Vagina (tissue), 2 donors: Measurements from ENCODE around the gene SLX4IP.

Experiments
- CTCF ChIP-seq, 3 experiments: fragments of 450-650 bp in 2 of 3; fragments of 200-600 bp in 1 of 3; sonication (generic) in 1 of 3; IDR thresholded peaks; one replicate each; pipeline ENCODE4 v1.5.1; 2017 to 2019; ENCODE audit warnings: antibody characterized with exemption in 3 of 3, mild to moderate bottlenecking in 2 of 3, moderate library complexity in 2 of 3
- POLR2A ChIP-seq, 2 donors: fragments of 450-650 bp; IDR thresholded peaks; one replicate each; pipeline ENCODE4 v1.6.1; 2017; ENCODE audit warnings: antibody characterized with exemption in 2 of 2, mild to moderate bottlenecking in 2 of 2, moderate library complexity in 2 of 2
- POLR2AphosphoS5 ChIP-seq, 2 donors: sonication (generic); formaldehyde crosslinking; IDR thresholded peaks; one replicate each; pipeline ENCODE4 v1.9.0; 2017; ENCODE audit warnings: antibody characterized with exemption in 2 of 2, mild to moderate bottlenecking in 2 of 2, low read depth in 1 of 2; ENCODE audit not compliant: insufficient read depth in 1 of 2

GRCh38 chr20:10660661-10661060 is 225.6 kb downstream of the SLX4IP start:
- TF ChIP-seq CTCF (IDR thresholded peaks at IDR 0.05) (no peak), POLR2AphosphoS5 (IDR thresholded peaks at IDR 0.05; ENCODE audit: insufficient read depth in 1 of 2, low read depth in 1 of 2) (no peak), POLR2A (IDR thresholded peaks at IDR 0.05) (no peak)
